Measurements from ENCODE around the gene ADGRD2. TPM values are rescaled to one million over a fixed set of nuclear protein-coding genes. Genes with fewer than 3 reads are reported as not detected.

The ADGRD2 gene
- total RNA-seq, 1 experiment from 2014 or later = not detected

DNA sequence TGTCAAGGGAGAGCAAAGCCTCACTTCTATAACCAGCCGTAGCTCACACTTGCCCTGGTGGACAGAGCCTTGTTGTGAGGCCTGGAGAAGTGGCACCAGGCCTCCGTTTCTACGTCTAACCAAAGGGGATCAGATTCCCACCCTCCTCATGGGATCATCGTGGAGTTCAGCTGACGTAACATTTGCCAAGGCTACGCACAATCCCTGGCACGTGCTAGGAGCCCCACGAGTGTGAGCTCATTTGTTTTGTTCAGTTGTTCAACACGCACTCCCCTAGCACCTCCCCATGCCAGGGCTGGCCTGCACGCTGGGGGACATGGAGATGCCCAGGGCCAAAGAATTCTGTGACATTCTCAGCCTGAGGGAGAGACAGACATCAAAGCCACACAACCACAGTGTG, 23.1 kb downstream of the ADGRD2 start:
- ChIA-PET CTCF (no interaction called here), POLR2A (no interaction called here), RAD21 (ENCODE audit: low non-redundant PET in 1 of 2, low total read pairs in 2 of 2, uncharacterized antibody in 2 of 2, unreplicated experiment in 2 of 2) (no interaction called here)
- Histone ChIP-seq H3K9me3 (ENCODE audit: control insufficient read depth in 1 of 2, insufficient read depth in 1 of 2, low read depth in 1 of 2, low read length in 2 of 2) (no peaks in the 10 kb centered on the region), H3K27ac (ENCODE audit: low read depth, low read length) (no peak overlapping the region), H3K9ac (ENCODE audit: low read length) (no peak overlapping the region), H3K4me3 (replicated peaks in 1 of 2; ENCODE audit: low read depth in 1 of 2, low read length in 2 of 2) (no peak overlapping the region), H3K9me2 (ENCODE audit: insufficient read depth) (no peaks in the 10 kb centered on the region), H3K27me3 (ENCODE audit: insufficient read depth, low read length) (no peaks in the 10 kb centered on the region), H3K4me1 (ENCODE audit: control insufficient read depth in 1 of 2, insufficient read depth in 2 of 2, low read length in 2 of 2) (peaks cover 5 to 9% of the 10 kb centered on the region in 2 experiments), H4K20me1 (ENCODE audit: insufficient read depth) (no peaks in the 10 kb centered on the region), H3K36me3 (ENCODE audit: control insufficient read depth in 1 of 2, insufficient read depth in 2 of 2, low read length in 2 of 2) (no peaks in the 10 kb centered on the region), H3K4me2 (ENCODE audit: low read length) (no peak overlapping the region), H3K79me2 (ENCODE audit: insufficient read depth, low read length) (no peaks in the 10 kb centered on the region), H2AFZ (ENCODE audit: low read depth, low read length, poor library complexity, severe bottlenecking) (no peak overlapping the region)
- TF ChIP-seq TCF7L2 (IDR thresholded peaks at IDR 0.05; ENCODE audit: borderline replicate concordance, extremely low read depth, insufficient read depth, insufficient read length) = no peak
- no peak for TF ChIP-seq ELF1 (IDR thresholded peaks at IDR 0.05; ENCODE audit: borderline replicate concordance, low read depth)
- TF ChIP-seq JUND (IDR thresholded peaks at IDR 0.05) = no peak
- TF ChIP-seq RAD21 (IDR thresholded peaks at IDR 0.05; ENCODE audit: low read depth) = no peak
- TF ChIP-seq, protein P1, sequence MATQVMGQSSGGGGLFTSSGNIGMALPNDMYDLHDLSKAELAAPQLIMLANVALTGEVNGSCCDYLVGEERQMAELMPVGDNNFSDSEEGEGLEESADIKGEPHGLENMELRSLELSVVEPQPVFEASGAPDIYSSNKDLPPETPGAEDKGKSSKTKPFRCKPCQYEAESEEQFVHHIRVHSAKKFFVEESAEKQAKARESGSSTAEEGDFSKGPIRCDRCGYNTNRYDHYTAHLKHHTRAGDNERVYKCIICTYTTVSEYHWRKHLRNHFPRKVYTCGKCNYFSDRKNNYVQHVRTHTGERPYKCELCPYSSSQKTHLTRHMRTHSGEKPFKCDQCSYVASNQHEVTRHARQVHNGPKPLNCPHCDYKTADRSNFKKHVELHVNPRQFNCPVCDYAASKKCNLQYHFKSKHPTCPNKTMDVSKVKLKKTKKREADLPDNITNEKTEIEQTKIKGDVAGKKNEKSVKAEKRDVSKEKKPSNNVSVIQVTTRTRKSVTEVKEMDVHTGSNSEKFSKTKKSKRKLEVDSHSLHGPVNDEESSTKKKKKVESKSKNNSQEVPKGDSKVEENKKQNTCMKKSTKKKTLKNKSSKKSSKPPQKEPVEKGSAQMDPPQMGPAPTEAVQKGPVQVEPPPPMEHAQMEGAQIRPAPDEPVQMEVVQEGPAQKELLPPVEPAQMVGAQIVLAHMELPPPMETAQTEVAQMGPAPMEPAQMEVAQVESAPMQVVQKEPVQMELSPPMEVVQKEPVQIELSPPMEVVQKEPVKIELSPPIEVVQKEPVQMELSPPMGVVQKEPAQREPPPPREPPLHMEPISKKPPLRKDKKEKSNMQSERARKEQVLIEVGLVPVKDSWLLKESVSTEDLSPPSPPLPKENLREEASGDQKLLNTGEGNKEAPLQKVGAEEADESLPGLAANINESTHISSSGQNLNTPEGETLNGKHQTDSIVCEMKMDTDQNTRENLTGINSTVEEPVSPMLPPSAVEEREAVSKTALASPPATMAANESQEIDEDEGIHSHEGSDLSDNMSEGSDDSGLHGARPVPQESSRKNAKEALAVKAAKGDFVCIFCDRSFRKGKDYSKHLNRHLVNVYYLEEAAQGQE (IDR thresholded peaks at IDR 0.05; ENCODE audit: low read depth) = no peak
- no peak for TF ChIP-seq ZNF274 (IDR thresholded peaks at IDR 0.05; ENCODE audit: low read depth, low read length)
- TF ChIP-seq EZH2 (IDR thresholded peaks at IDR 0.05) = no peak
- no peak for TF ChIP-seq EZH2phosphoT487 (IDR thresholded peaks at IDR 0.05; ENCODE audit: borderline replicate concordance)
- intact Hi-C loops (cut with micrococcal nuclease) = no loop called here
- DNase-seq (ENCODE audit: low read depth, low spot score) (no peak), ATAC-seq (no peak)
- no TSS peak for BruUV-seq (replicated peaks)

All from HCT116 (cell line).